Measurements from ENCODE around the gene CD81.

DNA sequence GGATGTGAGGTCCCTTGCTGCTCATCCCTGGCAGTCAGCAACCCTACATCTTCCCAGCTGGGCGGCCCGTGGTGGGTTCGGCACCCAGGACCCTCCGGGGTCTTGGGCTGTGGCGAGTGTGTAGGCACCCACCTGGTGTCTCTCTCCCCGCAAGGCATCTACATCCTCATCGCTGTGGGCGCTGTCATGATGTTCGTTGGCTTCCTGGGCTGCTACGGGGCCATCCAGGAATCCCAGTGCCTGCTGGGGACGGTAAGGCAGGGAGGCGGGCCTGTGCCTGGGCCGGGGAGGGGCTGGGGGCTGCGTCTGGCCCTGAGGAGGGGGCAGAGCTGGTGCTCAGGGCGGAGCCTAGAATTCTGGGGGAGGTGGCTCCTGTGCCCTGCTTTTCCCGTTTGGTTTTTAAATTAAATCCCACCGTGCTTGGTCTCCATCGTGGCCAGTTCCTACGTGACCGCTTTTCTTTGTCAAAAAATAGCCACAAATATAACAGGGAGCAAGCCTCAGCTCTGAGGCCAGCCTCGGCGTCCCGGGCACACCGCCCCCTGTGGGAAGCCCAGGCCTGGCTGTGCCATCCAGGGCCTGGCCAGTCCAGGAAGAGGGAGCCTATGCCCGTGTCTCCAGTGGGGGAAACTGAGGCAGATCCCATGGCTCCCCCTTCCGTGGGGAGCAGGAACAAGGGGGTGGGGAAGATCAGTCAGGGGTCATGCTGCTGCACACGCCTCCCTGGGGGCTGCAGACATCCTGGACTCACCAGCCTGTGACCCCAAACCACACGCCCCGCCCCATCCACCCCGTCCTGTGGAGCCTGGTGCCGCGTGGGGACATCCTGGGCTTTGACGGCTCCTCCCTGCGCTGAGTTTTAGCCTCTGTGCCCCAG is 17.1 kb downstream of the CD81 start:
- TF ChIP-seq, protein P1, sequence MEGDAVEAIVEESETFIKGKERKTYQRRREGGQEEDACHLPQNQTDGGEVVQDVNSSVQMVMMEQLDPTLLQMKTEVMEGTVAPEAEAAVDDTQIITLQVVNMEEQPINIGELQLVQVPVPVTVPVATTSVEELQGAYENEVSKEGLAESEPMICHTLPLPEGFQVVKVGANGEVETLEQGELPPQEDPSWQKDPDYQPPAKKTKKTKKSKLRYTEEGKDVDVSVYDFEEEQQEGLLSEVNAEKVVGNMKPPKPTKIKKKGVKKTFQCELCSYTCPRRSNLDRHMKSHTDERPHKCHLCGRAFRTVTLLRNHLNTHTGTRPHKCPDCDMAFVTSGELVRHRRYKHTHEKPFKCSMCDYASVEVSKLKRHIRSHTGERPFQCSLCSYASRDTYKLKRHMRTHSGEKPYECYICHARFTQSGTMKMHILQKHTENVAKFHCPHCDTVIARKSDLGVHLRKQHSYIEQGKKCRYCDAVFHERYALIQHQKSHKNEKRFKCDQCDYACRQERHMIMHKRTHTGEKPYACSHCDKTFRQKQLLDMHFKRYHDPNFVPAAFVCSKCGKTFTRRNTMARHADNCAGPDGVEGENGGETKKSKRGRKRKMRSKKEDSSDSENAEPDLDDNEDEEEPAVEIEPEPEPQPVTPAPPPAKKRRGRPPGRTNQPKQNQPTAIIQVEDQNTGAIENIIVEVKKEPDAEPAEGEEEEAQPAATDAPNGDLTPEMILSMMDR (IDR thresholded peaks at IDR 0.05), result no peak
- no peak for TF ChIP-seq EP300 (IDR thresholded peaks at IDR 0.05)

Measured in suprapubic skin (tissue), 3 donors.